ENCODE results near the gene PLEKHB2. TPM values are rescaled to one million over a fixed set of nuclear protein-coding genes. Genes with fewer than 3 reads are reported as not detected.
"Not testable (repeated sequence)": the region's sequence is repeated elsewhere in the genome, so short reads cannot be mapped to it uniquely, and the experiment has no call there.

The PLEKHB2 gene
- polyA plus RNA-seq, 1 experiment: 71.3 TPM

GRCh38 chr2:131063501-131064283, 41.4 kb upstream of the PLEKHB2 start:
- no peaks in the 10 kb centered on the region for H3K27me3 ChIP-seq (ENCODE audit: control insufficient read depth, insufficient read depth, low read length)
- TF ChIP-seq CTCF (IDR thresholded peaks at IDR 0.05; ENCODE audit: insufficient read depth, low read depth, low read length): no peak
- peaks cover 7% of the 10 kb centered on the region for H3K36me3 ChIP-seq (ENCODE audit: control insufficient read depth, insufficient read depth, low read length)
- no peak overlapping the region for H3K4me3 ChIP-seq (ENCODE audit: low read depth, low read length)
- POLR2A ChIA-PET: no interaction called here
- DNase-seq (ENCODE audit: low read depth): no peak
- CTCF ChIA-PET: interaction anchor here (1.4 kb wide), 1 partner anchor 18 kb away, joined by 4 read pairs; no protein-coding TSS in a partner anchor

- ChIA-PET CTCF (interaction anchor here (1.4 kb wide), 1 partner anchor 17 kb away, joined by 4 read pairs; no protein-coding TSS in a partner anchor), POLR2A (no interaction called here)
- Histone ChIP-seq H3K27me3 (ENCODE audit: control insufficient read depth, insufficient read depth, low read length) (no peaks in the 10 kb centered on the region), H3K36me3 (ENCODE audit: control insufficient read depth, insufficient read depth, low read length) (peaks cover 7% of the 10 kb centered on the region), H3K4me3 (ENCODE audit: low read depth, low read length) (no peak overlapping the region)
- DNase-seq (ENCODE audit: low read depth): no peak
- TF ChIP-seq CTCF (IDR thresholded peaks at IDR 0.05; ENCODE audit: insufficient read depth, low read depth, low read length): no peak
Observed at GRCh38 chr2:131064589-131065512, 40.3 kb upstream of the PLEKHB2 start.

- ChIA-PET POLR2A (no interaction called here), CTCF (no interaction called here)
- no peak for TF ChIP-seq CTCF (IDR thresholded peaks at IDR 0.05; ENCODE audit: insufficient read depth, low read depth, low read length)
- Histone ChIP-seq H3K4me3 (ENCODE audit: low read depth, low read length) (no peak overlapping the region), H3K27me3 (ENCODE audit: control insufficient read depth, insufficient read depth, low read length) (no peaks in the 10 kb centered on the region), H3K36me3 (ENCODE audit: control insufficient read depth, insufficient read depth, low read length) (peaks cover 8% of the 10 kb centered on the region)
- no peak for DNase-seq (ENCODE audit: low read depth)
Observed at GRCh38 chr2:131067465-131068125, 37.5 kb upstream of the PLEKHB2 start.

GRCh38 chr2:131068172-131068571, 37.0 kb upstream of the PLEKHB2 start:
- DNase-seq (ENCODE audit: low read depth); H3K27me3 ChIP-seq (ENCODE audit: control insufficient read depth, insufficient read depth, low read length); H3K36me3 ChIP-seq (ENCODE audit: control insufficient read depth, insufficient read depth, low read length); CTCF ChIA-PET; H3K4me3 ChIP-seq (ENCODE audit: low read depth, low read length); POLR2A ChIA-PET: not testable (repeated sequence)

GRCh38 chr2:131075578-131075977, 29.6 kb upstream of the PLEKHB2 start:
- POLR2A ChIA-PET; DNase-seq (ENCODE audit: low read depth); H3K27me3 ChIP-seq (ENCODE audit: control insufficient read depth, insufficient read depth, low read length); H3K4me3 ChIP-seq (ENCODE audit: low read depth, low read length); CTCF ChIA-PET: not testable (repeated sequence)
- peaks cover 14% of the 10 kb centered on the region for H3K36me3 ChIP-seq (ENCODE audit: control insufficient read depth, insufficient read depth, low read length)

GRCh38 chr2:131076707-131077106, 28.4 kb upstream of the PLEKHB2 start:
- H3K4me3 ChIP-seq (ENCODE audit: low read depth, low read length): no peak overlapping the region
- no peak for TF ChIP-seq CTCF (IDR thresholded peaks at IDR 0.05; ENCODE audit: insufficient read depth, low read depth, low read length)
- H3K27me3 ChIP-seq (ENCODE audit: control insufficient read depth, insufficient read depth, low read length): no peaks in the 10 kb centered on the region
- peaks cover 10% of the 10 kb centered on the region for H3K36me3 ChIP-seq (ENCODE audit: control insufficient read depth, insufficient read depth, low read length)
- CTCF ChIA-PET: no interaction called here
- POLR2A ChIA-PET: no interaction called here
- DNase-seq (ENCODE audit: low read depth): no peak
